Chondrocyte (in vitro differentiated cells): Measurements from ENCODE around the gene RAB27B. TPM values are rescaled to one million over a fixed set of nuclear protein-coding genes. Genes with fewer than 3 reads are reported as not detected.
"Not testable (repeated sequence)": the region's sequence is repeated elsewhere in the genome, so short reads cannot be mapped to it uniquely, and the experiment has no call there.

Experiments
- DNase-seq: peaks from one replicate; pipeline ENCODE4 v3.0.0; 2021; ENCODE audit warnings: mixed read lengths, low spot score
- H3K27ac Mint-ChIP-seq: one replicate; pipeline ENCODE4 v1.8.0; 2021; ENCODE audit warnings: mild to moderate bottlenecking, moderate library complexity, mixed read lengths; ENCODE audit not compliant: unreplicated experiment
- H3K27me3 Mint-ChIP-seq: 2 replicates; pipeline ENCODE4 v1.8.0; 2021; ENCODE audit warnings: low read depth, mixed read lengths
- H3K36me3 Mint-ChIP-seq: 2 replicates; pipeline ENCODE4 v1.8.0; 2021; ENCODE audit warnings: low read depth, mixed read lengths
- H3K4me1 Mint-ChIP-seq: 2 replicates; pipeline ENCODE4 v1.8.0; 2021; ENCODE audit warnings: low read depth, mild to moderate bottlenecking, mixed read lengths
- H3K4me3 Mint-ChIP-seq: one replicate; pipeline ENCODE4 v1.8.0; 2021; ENCODE audit warnings: mild to moderate bottlenecking, moderate library complexity, mixed read lengths; ENCODE audit not compliant: unreplicated experiment
- H3K9me3 Mint-ChIP-seq: 2 replicates; pipeline ENCODE4 v1.8.0; 2021; ENCODE audit warnings: low read depth, mixed read lengths
- total RNA-seq: library from RNA; stranded (reverse); gene quantifications from 3 replicates; pipeline ENCODE4 v1.2.1, GENCODE V29; 2021
- TF ChIP-seq, protein P1 (sequence below): fragments of 200-600 bp; sonication (generic); IDR thresholded peaks from 2 replicates; pipeline ENCODE4 v1.5.0; 2021; ENCODE audit warnings: antibody characterized with exemption, mild to moderate bottlenecking, moderate library complexity

Gene RAB27B
- total RNA-seq, 1 donor from 2014 or later = 0.20 TPM

DNA sequence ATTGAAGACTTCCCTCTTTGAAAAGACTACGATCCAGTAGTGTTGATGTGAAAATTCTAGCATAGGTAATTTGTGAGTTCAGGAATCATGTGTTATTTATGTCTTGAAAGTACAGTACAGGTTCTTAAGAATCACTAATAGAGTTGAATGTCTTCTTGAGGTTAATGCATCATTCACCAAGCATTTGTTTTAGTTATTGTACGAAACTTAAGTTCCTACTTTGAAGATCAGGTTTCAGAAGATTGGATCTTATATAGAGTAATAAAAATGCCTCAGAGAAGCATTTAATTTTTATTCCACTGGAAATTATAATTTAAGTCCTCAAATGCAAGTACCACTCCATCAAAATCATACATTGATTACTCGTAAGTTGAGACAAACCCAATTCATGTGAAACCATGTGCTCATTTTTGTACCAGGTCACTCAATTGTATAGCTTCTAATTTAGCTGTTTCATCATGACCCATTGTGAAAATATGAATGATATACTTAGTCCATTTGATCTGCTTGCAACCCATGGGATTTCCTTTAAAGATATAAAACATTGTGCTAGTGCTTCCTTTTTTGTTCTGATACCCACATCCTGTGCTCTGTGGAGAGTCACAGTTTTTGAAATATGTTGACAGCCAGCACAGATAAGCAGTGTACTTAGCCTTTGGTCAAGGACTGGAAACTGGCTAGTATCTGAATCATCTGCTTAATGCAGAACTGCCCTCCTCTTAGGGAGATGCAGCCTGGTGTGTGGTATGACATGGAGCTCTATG is 22.5 kb upstream of the RAB27B start:
- no peaks in the 10 kb centered on the region for H3K9me3 Mint-ChIP-seq
- H3K4me3 Mint-ChIP-seq = no peak overlapping the region
- H3K27me3 Mint-ChIP-seq = peaks cover 11% of the 10 kb centered on the region
- H3K4me1 Mint-ChIP-seq = peaks cover 8% of the 10 kb centered on the region
- no peak for DNase-seq
- TF ChIP-seq, protein P1, sequence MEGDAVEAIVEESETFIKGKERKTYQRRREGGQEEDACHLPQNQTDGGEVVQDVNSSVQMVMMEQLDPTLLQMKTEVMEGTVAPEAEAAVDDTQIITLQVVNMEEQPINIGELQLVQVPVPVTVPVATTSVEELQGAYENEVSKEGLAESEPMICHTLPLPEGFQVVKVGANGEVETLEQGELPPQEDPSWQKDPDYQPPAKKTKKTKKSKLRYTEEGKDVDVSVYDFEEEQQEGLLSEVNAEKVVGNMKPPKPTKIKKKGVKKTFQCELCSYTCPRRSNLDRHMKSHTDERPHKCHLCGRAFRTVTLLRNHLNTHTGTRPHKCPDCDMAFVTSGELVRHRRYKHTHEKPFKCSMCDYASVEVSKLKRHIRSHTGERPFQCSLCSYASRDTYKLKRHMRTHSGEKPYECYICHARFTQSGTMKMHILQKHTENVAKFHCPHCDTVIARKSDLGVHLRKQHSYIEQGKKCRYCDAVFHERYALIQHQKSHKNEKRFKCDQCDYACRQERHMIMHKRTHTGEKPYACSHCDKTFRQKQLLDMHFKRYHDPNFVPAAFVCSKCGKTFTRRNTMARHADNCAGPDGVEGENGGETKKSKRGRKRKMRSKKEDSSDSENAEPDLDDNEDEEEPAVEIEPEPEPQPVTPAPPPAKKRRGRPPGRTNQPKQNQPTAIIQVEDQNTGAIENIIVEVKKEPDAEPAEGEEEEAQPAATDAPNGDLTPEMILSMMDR = no peak
- H3K27ac Mint-ChIP-seq = no peak overlapping the region
- H3K36me3 Mint-ChIP-seq = no peaks in the 10 kb centered on the region

DNA sequence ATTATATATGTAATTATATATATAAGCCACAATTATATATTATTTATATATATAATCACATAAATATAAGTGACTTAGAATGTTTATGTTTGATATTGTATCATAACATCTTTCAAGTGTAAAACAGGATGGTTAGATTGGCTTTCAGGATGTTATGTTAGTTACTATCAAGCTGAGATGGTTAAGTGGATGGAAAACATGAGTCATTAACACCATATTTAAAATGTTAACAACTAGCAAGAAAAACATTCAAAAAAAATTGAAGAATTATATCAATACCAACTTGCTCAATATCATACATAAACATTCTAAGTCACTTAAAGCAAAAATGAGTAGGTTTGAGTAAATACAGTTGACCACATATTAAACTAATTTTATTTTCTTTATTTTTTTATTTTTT is 21.8 kb upstream of the RAB27B start:
- Mint-ChIP-seq H3K27ac (no peak overlapping the region), H3K36me3 (no peaks in the 10 kb centered on the region), H3K27me3 (peaks cover 16% of the 10 kb centered on the region), H3K4me3 (no peak overlapping the region), H3K4me1 (peaks cover 8% of the 10 kb centered on the region), H3K9me3 (no peaks in the 10 kb centered on the region)
- TF ChIP-seq, protein P1 = no peak
- no peak for DNase-seq

DNA sequence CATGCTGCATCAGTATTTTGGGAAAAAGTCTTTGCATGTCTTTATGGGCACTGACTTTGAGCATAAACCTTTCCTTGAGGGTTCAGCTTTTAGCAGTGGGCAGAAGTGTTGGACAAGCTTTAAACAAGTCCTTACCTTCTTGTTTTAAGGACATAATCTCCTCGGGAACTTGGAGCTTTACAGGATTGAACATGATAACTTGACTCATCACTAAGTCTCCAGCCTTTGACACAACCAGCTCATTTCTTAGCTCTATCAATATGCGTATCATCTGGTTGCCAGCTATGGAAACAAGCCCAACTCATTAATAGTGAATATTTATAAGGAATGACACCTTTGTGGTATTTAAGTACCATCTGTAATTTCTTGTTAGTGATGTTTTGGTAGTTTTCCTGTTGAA is 21.0 kb upstream of the RAB27B start:
- TF ChIP-seq, protein P1 = no peak
- H3K4me1 Mint-ChIP-seq = peaks cover 8% of the 10 kb centered on the region
- no peaks in the 10 kb centered on the region for H3K9me3 Mint-ChIP-seq
- no peak for DNase-seq
- H3K27ac Mint-ChIP-seq = no peak overlapping the region
- peaks cover 23% of the 10 kb centered on the region for H3K27me3 Mint-ChIP-seq
- no peak overlapping the region for H3K4me3 Mint-ChIP-seq
- no peaks in the 10 kb centered on the region for H3K36me3 Mint-ChIP-seq

DNA sequence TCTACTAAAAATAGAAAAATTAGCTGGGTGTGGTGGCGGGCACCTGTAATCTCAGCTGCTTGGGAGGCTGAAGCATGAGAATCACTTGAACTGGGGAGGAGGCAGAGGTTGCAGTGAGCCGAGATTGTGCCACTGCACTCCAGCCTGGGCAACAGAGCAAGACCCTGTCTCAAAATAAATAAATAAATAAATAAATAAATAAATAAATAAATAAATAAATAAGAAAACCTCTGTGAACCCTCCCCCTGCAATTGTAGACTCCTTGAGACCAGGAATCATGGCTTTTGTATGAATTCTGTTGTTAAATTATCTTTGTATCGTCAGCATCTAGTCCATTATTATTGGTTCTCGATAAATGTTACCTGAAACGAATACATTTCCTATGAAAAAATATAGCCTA is 17.6 kb upstream of the RAB27B start:
- H3K27me3 Mint-ChIP-seq = peaks cover 17% of the 10 kb centered on the region
- not testable (repeated sequence) for H3K9me3 Mint-ChIP-seq, DNase-seq, H3K36me3 Mint-ChIP-seq, H3K27ac Mint-ChIP-seq, H3K4me1 Mint-ChIP-seq, H3K4me3 Mint-ChIP-seq

DNA sequence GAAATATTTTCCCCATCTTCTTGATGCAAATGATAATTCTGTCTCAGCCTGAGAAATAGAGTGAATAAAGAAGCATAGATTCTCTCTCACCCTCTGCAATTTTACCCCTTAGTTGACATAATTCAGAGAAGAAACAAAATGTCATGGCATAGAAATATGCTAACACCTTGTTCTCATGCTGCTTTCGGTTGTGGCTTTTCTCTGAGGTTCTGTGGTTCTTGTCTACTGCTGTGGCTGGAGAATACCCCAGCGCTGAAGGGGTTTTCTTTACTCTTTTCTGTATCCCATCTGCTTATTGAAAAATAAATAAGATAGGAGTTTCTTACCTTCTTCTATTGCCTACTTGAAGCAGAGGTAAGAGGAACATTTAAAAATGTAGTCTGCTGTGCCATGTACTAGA is 15.4 kb upstream of the RAB27B start:
- Mint-ChIP-seq H3K27me3 (peaks cover 24% of the 10 kb centered on the region), H3K27ac (no peak overlapping the region), H3K4me3 (no peak overlapping the region), H3K36me3 (no peaks in the 10 kb centered on the region), H3K4me1 (no peaks in the 10 kb centered on the region), H3K9me3 (peaks cover 5% of the 10 kb centered on the region)
- no peak for DNase-seq
- TF ChIP-seq, protein P1 = no peak

DNA sequence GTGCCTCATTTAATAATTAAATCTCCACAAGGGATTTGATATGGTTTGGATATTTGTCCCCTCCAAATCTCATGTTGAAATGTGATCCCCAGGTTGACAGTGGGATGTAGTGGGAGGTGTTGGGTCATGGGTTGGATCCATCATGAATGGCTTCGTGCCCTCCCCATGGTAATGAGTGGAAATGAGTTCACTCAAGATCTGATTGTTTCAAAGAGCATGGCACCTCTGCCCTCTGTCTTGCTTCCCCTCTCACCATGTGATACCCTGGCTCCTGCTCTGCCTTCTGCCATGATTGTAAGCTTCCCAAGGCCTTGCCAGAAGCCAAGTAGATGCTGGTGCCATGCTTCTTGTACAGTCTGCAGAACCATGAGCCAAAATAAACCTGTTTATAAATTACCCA is 15.0 kb upstream of the RAB27B start:
- peaks cover 5% of the 10 kb centered on the region for H3K9me3 Mint-ChIP-seq

More for the DNA sequence above, 15.0 kb upstream of the RAB27B start:
- no peak for DNase-seq
- TF ChIP-seq, protein P1 = no peak
- no peak overlapping the region for H3K27ac Mint-ChIP-seq
- H3K36me3 Mint-ChIP-seq = no peaks in the 10 kb centered on the region
- H3K27me3 Mint-ChIP-seq = peaks cover 26% of the 10 kb centered on the region
- H3K4me3 Mint-ChIP-seq = no peak overlapping the region
- H3K4me1 Mint-ChIP-seq = no peaks in the 10 kb centered on the region
